Measurements from ENCODE around the gene HOXB3. TPM values are rescaled to one million over a fixed set of nuclear protein-coding genes. Genes with fewer than 3 reads are reported as not detected.
A peak's percentile ranks its signal among the peaks of the same experiment; 100 is the strongest.

The HOXB3 gene
- polyA plus RNA-seq, 1 donor from 2014 or later = 0.34 TPM

DNA sequence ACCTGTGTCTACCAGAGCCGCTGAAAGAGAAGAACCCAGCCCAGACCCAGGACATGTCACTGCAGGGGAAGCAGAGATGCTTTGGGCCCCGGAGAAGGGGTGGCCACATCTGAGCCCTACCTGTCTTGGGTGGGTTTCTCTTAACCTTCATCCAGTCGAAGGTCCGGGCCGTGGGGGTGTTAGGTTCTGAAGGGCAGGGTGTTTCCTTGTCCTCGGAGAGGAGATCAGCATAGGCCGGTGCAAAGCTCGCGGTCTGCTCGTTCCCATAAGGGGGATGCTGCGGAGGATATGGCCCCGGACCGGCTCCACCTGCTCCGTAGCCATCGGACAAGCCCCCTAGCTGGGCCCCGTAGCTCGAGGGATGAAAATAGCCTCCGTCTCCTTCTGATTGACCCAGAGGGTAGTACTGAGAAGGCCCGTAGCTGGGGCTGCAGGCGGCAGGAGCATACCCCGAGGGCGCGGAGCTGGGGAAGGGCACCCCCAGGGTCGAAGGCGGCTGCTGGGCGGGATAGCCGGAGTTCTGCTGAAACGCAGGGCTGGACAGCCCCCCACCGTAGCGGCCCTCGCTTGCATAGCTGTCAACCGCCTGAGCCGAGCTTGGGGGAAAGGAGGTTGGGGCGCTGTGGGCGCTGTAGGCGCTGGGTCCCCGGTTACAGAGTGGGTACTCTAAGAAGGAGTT lies 59.7 kb downstream of the HOXB3 start:
- no peak overlapping the region for H3K4me3 Mint-ChIP-seq
- H3K9me3 Mint-ChIP-seq = no peaks in the 10 kb centered on the region
- H3K36me3 Mint-ChIP-seq = no peaks in the 10 kb centered on the region
- H3K27ac Mint-ChIP-seq = peak overlapping the region in 1 of 3 donors; percentile 16
- peaks cover 0 to 2% (median 0%) of the 10 kb centered on the region in 3 donors for H3K4me1 Mint-ChIP-seq
- peaks cover 31% of the 10 kb centered on the region for H3K27me3 Mint-ChIP-seq

DNA sequence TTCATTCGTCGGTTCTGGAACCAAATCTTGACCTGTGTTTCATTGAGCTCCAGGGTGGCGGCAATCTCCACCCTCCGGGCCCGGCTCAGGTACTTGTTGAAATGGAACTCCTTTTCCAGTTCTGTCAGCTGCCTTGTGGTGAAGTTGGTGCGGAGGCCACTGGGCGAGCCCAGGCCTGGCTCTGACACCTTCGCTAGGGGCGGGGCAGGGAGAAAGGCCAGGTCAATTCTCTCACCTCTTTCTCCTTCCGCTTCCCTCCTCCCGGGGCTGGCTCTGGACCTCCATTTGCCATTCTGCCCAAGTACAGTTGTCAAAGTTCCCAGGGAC lies 60.4 kb downstream of the HOXB3 start:
- H3K4me1 Mint-ChIP-seq = peaks cover 0 to 2% (median 0%) of the 10 kb centered on the region in 3 donors
- H3K27me3 Mint-ChIP-seq = peaks cover 32% of the 10 kb centered on the region
- peak overlapping the region in 1 of 3 donors; percentile 16 for H3K27ac Mint-ChIP-seq
- no peaks in the 10 kb centered on the region for H3K9me3 Mint-ChIP-seq
- no peaks in the 10 kb centered on the region for H3K36me3 Mint-ChIP-seq
- no peak overlapping the region for H3K4me3 Mint-ChIP-seq

GRCh38 chr17:48528936-48529682 lies 60.9 kb downstream of the HOXB3 start:
- H3K27me3 Mint-ChIP-seq = peaks cover 36% of the 10 kb centered on the region
- no peaks in the 10 kb centered on the region for H3K9me3 Mint-ChIP-seq
- H3K36me3 Mint-ChIP-seq = no peaks in the 10 kb centered on the region
- H3K4me1 Mint-ChIP-seq = peaks cover 0 to 2% (median 0%) of the 10 kb centered on the region in 3 donors
- H3K27ac Mint-ChIP-seq = no peak overlapping the region
- H3K4me3 Mint-ChIP-seq = no peak overlapping the region

DNA sequence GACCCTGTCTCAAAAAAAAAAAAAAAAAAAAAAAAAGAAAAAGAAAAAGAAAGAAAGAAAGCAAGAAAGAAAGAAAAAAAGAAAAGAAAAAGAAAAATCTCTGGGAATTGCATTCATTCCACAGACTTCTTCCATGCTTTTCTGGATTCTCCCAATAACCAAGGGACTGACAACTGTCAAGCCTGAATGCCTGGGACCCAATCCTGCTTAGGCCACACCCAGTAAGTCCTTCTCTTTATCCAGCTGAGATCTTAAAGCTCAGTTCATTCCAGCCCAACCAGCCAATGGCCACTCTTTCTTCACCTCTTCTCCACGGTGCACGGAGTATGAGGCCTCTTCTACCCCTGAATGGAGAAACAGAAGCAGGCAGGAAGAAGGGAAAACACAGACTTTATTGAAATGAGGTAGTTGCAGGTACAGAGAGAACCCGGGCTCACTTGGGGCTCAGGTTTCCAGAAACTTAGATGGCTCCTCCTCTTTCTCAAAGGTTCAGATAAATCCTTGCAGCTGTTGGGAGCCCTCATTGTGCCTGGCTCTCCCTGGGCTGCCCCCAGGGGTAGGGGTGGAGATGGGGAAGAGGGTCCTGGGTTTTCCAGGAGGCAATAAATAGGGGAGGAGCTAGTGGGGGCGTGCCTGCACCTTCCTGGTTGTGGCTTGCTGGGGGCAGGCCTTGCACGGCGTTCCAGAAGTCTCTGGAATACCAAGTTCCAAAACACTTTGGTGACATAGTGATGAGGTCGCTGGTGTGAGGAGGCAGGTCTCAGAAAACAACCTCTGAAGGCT lies 61.7 kb downstream of the HOXB3 start:
- H3K4me1 Mint-ChIP-seq = peaks cover 0 to 2% (median 0%) of the 10 kb centered on the region in 3 donors

GRCh38 chr17:48527547-48527932 lies 62.5 kb downstream of the HOXB3 start:
- Mint-ChIP-seq H3K4me1 (peaks cover 0 to 2% (median 0%) of the 10 kb centered on the region in 3 donors), H3K27ac (no peak overlapping the region), H3K36me3 (no peaks in the 10 kb centered on the region), H3K27me3 (peaks cover 39% of the 10 kb centered on the region), H3K4me3 (no peak overlapping the region), H3K9me3 (no peaks in the 10 kb centered on the region)

More for the DNA sequence above, 61.7 kb downstream of the HOXB3 start:
- Mint-ChIP-seq H3K27ac (no peak overlapping the region), H3K36me3 (no peaks in the 10 kb centered on the region), H3K9me3 (no peaks in the 10 kb centered on the region), H3K4me3 (no peak overlapping the region), H3K27me3 (peaks cover 39% of the 10 kb centered on the region)

GRCh38 chr17:48526608-48527546 lies 63.2 kb downstream of the HOXB3 start:
- H3K9me3 Mint-ChIP-seq = no peaks in the 10 kb centered on the region
- peaks cover 43% of the 10 kb centered on the region for H3K27me3 Mint-ChIP-seq
- H3K27ac Mint-ChIP-seq = no peak overlapping the region
- peaks cover 0 to 2% (median 0%) of the 10 kb centered on the region in 3 donors for H3K4me1 Mint-ChIP-seq
- peak overlapping the region in 1 of 4 donors; percentile 32 for H3K4me3 Mint-ChIP-seq
- no peaks in the 10 kb centered on the region for H3K36me3 Mint-ChIP-seq

GRCh38 chr17:48523010-48523409 lies 67.0 kb downstream of the HOXB3 start:
- Mint-ChIP-seq H3K4me1 (no peaks in the 10 kb centered on the region), H3K4me3 (no peak overlapping the region), H3K36me3 (no peaks in the 10 kb centered on the region), H3K27me3 (peaks cover 44% of the 10 kb centered on the region), H3K27ac (no peak overlapping the region), H3K9me3 (no peaks in the 10 kb centered on the region)

- H3K9me3 Mint-ChIP-seq = no peaks in the 10 kb centered on the region
- H3K27me3 Mint-ChIP-seq = peaks cover 47% of the 10 kb centered on the region
- peaks cover 0 to 6% (median 5%) of the 10 kb centered on the region in 3 donors for H3K4me1 Mint-ChIP-seq
- no peaks in the 10 kb centered on the region for H3K36me3 Mint-ChIP-seq
- no peak overlapping the region for H3K4me3 Mint-ChIP-seq
- H3K27ac Mint-ChIP-seq = no peak overlapping the region
Observed at GRCh38 chr17:48522031-48522653, 67.9 kb downstream of the HOXB3 start.

GRCh38 chr17:48520631-48521079 lies 69.4 kb downstream of the HOXB3 start:
- peaks cover 0 to 6% (median 5%) of the 10 kb centered on the region in 3 donors for H3K4me1 Mint-ChIP-seq
- no peaks in the 10 kb centered on the region for H3K36me3 Mint-ChIP-seq
- H3K27ac Mint-ChIP-seq = no peak overlapping the region
- peaks cover 44% of the 10 kb centered on the region for H3K27me3 Mint-ChIP-seq
- H3K9me3 Mint-ChIP-seq = peaks cover 0 to 1% (median 0%) of the 10 kb centered on the region in 3 donors
- no peak overlapping the region for H3K4me3 Mint-ChIP-seq

GRCh38 chr17:48519427-48519826 lies 70.6 kb downstream of the HOXB3 start:
- Mint-ChIP-seq H3K9me3 (peaks cover 0 to 1% (median 0%) of the 10 kb centered on the region in 3 donors), H3K27ac (no peak overlapping the region), H3K36me3 (no peaks in the 10 kb centered on the region), H3K4me1 (peaks cover 3 to 6% (median 5%) of the 10 kb centered on the region in 3 donors), H3K4me3 (no peak overlapping the region), H3K27me3 (peaks cover 50% of the 10 kb centered on the region)

DNA sequence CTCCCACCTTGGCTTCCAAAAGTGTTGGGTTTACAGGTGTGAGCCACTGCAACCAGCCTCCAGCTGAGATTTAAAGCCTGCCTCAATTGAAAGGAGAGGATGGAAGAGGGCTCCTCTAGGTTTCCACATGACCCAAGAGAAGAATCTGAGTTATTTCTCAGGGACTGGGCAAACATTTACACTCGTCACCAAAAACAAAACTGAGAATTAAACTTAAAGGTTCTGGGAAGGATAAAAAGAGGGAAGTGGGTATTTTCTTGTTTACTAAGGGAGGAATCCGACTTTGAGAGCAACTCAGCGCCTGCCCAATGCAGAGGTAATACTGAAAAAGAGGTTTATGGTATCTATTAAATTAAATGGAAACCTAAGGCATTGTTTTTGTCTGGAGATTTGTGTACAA lies 72.6 kb downstream of the HOXB3 start:
- Mint-ChIP-seq H3K27ac (no peak overlapping the region), H3K4me3 (peak overlapping the region in 1 of 4 donors; percentile 14), H3K36me3 (no peaks in the 10 kb centered on the region), H3K4me1 (peaks cover 6 to 11% (median 7%) of the 10 kb centered on the region in 3 donors), H3K9me3 (peaks cover 0 to 1% (median 0%) of the 10 kb centered on the region in 3 donors), H3K27me3 (peaks cover 50% of the 10 kb centered on the region)

- Mint-ChIP-seq H3K9me3 (peaks cover 0 to 1% (median 0%) of the 10 kb centered on the region in 3 donors), H3K27ac (no peak overlapping the region), H3K36me3 (no peaks in the 10 kb centered on the region), H3K27me3 (peaks cover 44% of the 10 kb centered on the region), H3K4me1 (peaks cover 6 to 12% (median 7%) of the 10 kb centered on the region in 3 donors), H3K4me3 (no peak overlapping the region)
Observed at GRCh38 chr17:48515925-48516900, 73.8 kb downstream of the HOXB3 start.

DNA sequence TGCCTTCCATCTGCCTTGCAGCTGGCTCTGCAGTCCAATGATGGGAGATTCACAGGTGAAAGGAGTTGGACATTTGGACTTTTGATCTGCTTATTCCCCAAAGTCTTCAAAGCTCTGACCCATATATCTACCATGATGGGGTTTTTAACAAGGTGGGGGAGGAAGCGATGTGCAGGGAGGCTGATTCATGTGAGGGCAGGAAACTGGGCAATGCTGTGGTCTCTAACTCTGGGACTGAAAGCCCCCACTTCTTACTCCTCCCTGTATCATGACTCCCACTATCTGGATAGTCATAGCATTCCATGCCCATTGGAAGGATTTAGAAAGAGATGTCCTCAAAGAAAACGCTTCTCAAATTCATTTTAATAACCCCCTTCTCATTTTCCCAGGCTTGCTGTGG lies 75.6 kb downstream of the HOXB3 start:
- Mint-ChIP-seq H3K9me3 (peaks cover 0 to 1% (median 0%) of the 10 kb centered on the region in 3 donors), H3K36me3 (no peaks in the 10 kb centered on the region), H3K27ac (no peak overlapping the region), H3K4me3 (no peak overlapping the region), H3K4me1 (peaks cover 6 to 16% (median 7%) of the 10 kb centered on the region in 3 donors), H3K27me3 (peaks cover 43% of the 10 kb centered on the region)
